ENCODE measurements around the gene ZNF423.

Gene ZNF423

GRCh38 chr16:49776734-49777133, 79.2 kb downstream of the ZNF423 start:
- TF ChIP-seq CTCF (IDR thresholded peaks at IDR 0.05; ENCODE audit: borderline replicate concordance, insufficient read depth, low read depth, low read length) = no peak
- H3K4me3 ChIP-seq (ENCODE audit: low read depth, low read length) = no peak overlapping the region

GRCh38 chr16:49776085-49776595, 79.8 kb downstream of the ZNF423 start:
- H3K4me3 ChIP-seq (ENCODE audit: low read depth, low read length) = no peak overlapping the region

GRCh38 chr16:49775581-49775980, 80.3 kb downstream of the ZNF423 start:
- TF ChIP-seq CTCF (IDR thresholded peaks at IDR 0.05; ENCODE audit: borderline replicate concordance, insufficient read depth, low read depth, low read length) = no peak
- H3K4me3 ChIP-seq (ENCODE audit: low read depth, low read length) = no peak overlapping the region

More at GRCh38 chr16:49776085-49776595, 79.8 kb downstream of the ZNF423 start:
- TF ChIP-seq CTCF (IDR thresholded peaks at IDR 0.05; ENCODE audit: borderline replicate concordance, insufficient read depth, low read depth, low read length) = no peak

- no peak overlapping the region for H3K4me3 ChIP-seq (ENCODE audit: low read depth, low read length)
- no peak for TF ChIP-seq CTCF (IDR thresholded peaks at IDR 0.05; ENCODE audit: borderline replicate concordance, insufficient read depth, low read depth, low read length)
Measured at GRCh38 chr16:49775018-49775417, 80.9 kb downstream of the ZNF423 start.

GRCh38 chr16:49773534-49774475, 82.1 kb downstream of the ZNF423 start:
- TF ChIP-seq CTCF (IDR thresholded peaks at IDR 0.05; ENCODE audit: borderline replicate concordance, insufficient read depth, low read depth, low read length) = no peak
- no peak overlapping the region for H3K4me3 ChIP-seq (ENCODE audit: low read depth, low read length)

- no peak for TF ChIP-seq CTCF (IDR thresholded peaks at IDR 0.05; ENCODE audit: borderline replicate concordance, insufficient read depth, low read depth, low read length)
- no peak overlapping the region for H3K4me3 ChIP-seq (ENCODE audit: low read depth, low read length)
Measured at GRCh38 chr16:49767998-49768397, 87.9 kb downstream of the ZNF423 start.

GRCh38 chr16:49767414-49767813, 88.5 kb downstream of the ZNF423 start:
- TF ChIP-seq CTCF (IDR thresholded peaks at IDR 0.05; ENCODE audit: borderline replicate concordance, insufficient read depth, low read depth, low read length) = no peak
- no peak overlapping the region for H3K4me3 ChIP-seq (ENCODE audit: low read depth, low read length)

Data from GM12875 (cell line).